Measurements from ENCODE around the gene SGTB. TPM values are rescaled to one million over a fixed set of nuclear protein-coding genes. Genes with fewer than 3 reads are reported as not detected.
A peak's percentile ranks its signal among the peaks of the same experiment; 100 is the strongest.

Gene SGTB
- total RNA-seq, 6 donors from 2014 or later: 5.2 to 9.8 (median 8.0) TPM

DNA sequence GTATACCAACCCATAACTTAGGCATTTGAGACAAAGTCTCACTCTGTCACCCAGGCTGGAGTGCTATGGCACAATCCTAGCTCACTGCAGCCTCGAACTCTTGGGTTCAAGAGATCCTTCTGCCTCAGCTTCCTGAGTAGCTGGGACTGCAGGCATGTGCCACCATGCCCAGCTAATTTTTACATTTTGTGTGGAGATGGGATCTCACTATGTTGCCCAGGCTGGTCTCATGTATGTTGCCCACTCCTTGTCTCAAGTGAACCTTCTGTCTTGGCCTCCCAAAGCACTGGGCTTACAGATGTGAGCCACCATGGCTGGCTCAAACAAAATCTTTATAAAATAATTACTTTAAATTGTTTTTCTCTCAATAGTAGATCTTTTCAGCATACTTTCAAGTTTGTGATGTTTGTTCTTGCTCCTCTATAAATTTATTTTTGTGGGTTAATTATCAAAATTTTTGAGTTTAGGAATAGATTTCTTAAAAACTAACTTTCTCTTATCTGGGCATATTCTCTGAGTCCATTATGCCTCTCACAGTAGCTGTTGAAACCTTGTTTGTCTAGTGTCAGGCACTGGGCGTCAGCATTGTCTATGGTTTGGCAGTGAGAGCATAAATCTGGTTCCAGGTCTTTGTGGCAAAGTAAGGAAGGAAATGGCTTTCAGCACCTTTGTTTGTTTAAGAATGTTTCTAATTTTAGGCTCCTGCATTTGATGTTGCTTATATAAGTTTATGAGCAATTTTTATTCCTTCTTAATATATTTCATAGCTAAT, 38.8 kb upstream of the SGTB start:
- Histone ChIP-seq H3K9me3 (no peaks in the 10 kb centered on the region), H3K4me1 (peaks cover 0 to 9% (median 4%) of the 10 kb centered on the region in 4 donors), H3K27ac (no peak overlapping the region), H3K27me3 (no peaks in the 10 kb centered on the region), H3K36me3 (no peaks in the 10 kb centered on the region), H3K4me3 (no peak overlapping the region)
- ATAC-seq (ENCODE audit: low FRiP score in 2 of 2) (no peak), DNase-seq (peak in 1 of 2 donors; percentile 47)
- 48 to 58% methylated on average over 2 of the region's 2 CpGs for WGBS, 2 donors
- TF ChIP-seq, protein P1, sequence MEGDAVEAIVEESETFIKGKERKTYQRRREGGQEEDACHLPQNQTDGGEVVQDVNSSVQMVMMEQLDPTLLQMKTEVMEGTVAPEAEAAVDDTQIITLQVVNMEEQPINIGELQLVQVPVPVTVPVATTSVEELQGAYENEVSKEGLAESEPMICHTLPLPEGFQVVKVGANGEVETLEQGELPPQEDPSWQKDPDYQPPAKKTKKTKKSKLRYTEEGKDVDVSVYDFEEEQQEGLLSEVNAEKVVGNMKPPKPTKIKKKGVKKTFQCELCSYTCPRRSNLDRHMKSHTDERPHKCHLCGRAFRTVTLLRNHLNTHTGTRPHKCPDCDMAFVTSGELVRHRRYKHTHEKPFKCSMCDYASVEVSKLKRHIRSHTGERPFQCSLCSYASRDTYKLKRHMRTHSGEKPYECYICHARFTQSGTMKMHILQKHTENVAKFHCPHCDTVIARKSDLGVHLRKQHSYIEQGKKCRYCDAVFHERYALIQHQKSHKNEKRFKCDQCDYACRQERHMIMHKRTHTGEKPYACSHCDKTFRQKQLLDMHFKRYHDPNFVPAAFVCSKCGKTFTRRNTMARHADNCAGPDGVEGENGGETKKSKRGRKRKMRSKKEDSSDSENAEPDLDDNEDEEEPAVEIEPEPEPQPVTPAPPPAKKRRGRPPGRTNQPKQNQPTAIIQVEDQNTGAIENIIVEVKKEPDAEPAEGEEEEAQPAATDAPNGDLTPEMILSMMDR (IDR thresholded peaks at IDR 0.05): peak in 3 of 6 experiments; percentile 13 to 31 (median 19)
- no peak for TF ChIP-seq POLR2AphosphoS5 (IDR thresholded peaks at IDR 0.05)

DNA sequence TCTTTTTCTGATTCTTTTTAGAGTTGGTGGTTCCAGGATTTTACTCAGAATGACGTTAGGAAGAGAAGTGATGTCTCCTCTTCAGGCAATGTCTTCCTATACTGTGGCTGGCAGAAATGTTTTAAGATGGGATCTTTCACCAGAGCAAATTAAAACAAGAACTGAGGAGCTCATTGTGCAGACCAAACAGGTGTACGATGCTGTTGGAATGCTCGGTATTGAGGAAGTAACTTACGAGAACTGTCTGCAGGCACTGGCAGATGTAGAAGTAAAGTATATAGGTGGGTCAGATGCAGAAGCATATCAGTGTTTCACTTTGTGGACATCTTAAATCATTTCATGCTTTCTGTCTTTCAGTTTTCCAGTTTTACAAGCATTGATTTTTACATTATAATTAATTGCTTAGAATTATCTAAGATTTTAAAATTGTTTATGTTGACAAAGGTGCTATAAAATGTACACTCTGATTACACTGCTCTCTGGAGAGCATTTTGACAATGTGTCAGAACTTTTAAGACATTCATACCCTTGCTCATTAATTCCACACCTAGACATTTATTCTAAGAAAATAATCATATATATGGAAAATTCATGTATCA, 36.7 kb upstream of the SGTB start:
- 69 to 79% methylated on average over 4 of the region's 4 CpGs for WGBS, 2 donors
- no peaks in the 10 kb centered on the region for H3K9me3 ChIP-seq
- H3K4me3 ChIP-seq: no peak overlapping the region

DNA sequence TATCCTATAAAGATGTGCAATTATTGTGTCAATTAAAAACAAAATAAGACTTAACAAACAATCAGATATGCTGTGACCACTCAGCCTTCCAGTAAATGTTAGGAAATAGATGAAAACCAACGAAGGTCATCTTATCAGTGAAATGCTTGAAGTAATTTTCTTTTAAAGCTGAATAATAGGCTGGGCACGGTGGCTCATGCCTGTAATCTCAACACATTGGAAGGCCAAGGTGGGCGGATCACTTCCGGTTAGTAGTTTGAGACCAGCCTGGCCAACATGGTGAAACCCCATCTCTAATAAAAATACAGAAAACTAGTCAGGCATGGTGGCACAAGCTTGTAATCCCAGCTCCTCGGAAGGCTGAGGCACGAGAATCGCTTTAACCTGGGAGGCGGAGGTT, 31.3 kb upstream of the SGTB start:
- Histone ChIP-seq H3K9me3 (no peaks in the 10 kb centered on the region), H3K27me3 (no peaks in the 10 kb centered on the region), H3K27ac (no peak overlapping the region), H3K4me1 (no peaks in the 10 kb centered on the region), H3K4me3 (no peak overlapping the region), H3K36me3 (no peaks in the 10 kb centered on the region)
- 78 to 91% methylated on average over 8 of the region's 8 CpGs for WGBS, 2 donors
- no peak for DNase-seq
- no peak for ATAC-seq (ENCODE audit: low FRiP score in 2 of 2)
- TF ChIP-seq POLR2A (IDR thresholded peaks at IDR 0.05) (no peak), EP300 (IDR thresholded peaks at IDR 0.05) (no peak), POLR2AphosphoS5 (IDR thresholded peaks at IDR 0.05) (no peak)
- TF ChIP-seq, protein P1 (IDR thresholded peaks at IDR 0.05): no peak

More for the DNA sequence above, 36.7 kb upstream of the SGTB start:
- peaks cover 0 to 9% (median 4%) of the 10 kb centered on the region in 4 donors for H3K4me1 ChIP-seq
- H3K36me3 ChIP-seq: no peaks in the 10 kb centered on the region
- DNase-seq: no peak
- no peak for TF ChIP-seq EP300 (IDR thresholded peaks at IDR 0.05)
- TF ChIP-seq, protein P1 (IDR thresholded peaks at IDR 0.05): no peak
- no peak for TF ChIP-seq POLR2AphosphoS5 (IDR thresholded peaks at IDR 0.05)
- TF ChIP-seq POLR2A (IDR thresholded peaks at IDR 0.05): no peak
- no peak overlapping the region for H3K27ac ChIP-seq
- no peak for ATAC-seq (ENCODE audit: low FRiP score in 2 of 2)
- no peaks in the 10 kb centered on the region for H3K27me3 ChIP-seq

DNA sequence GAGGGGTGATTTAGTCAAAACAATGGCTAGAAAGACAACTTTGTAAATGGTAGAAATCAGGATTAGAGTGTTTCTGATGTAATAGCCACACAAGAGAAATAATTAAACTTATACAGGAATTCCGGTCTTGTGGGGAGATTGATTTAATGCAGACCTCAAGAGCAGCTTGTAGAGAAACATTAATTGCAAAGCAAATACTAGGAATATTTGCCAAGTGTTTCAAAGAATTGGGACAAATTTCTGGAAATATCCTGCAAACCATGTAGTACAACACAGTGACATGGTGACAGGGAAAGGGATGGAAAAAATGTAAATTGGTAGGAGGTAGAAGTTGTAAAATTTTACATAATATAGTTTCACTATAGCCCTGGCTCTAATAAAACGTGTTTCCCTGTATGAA, 29.0 kb upstream of the SGTB start:
- TF ChIP-seq EP300 (IDR thresholded peaks at IDR 0.05) (no peak), POLR2A (IDR thresholded peaks at IDR 0.05) (no peak), POLR2AphosphoS5 (IDR thresholded peaks at IDR 0.05) (no peak)
- TF ChIP-seq, protein P1 (IDR thresholded peaks at IDR 0.05): no peak
- WGBS, 2 donors: 58 to 62% methylated on average over 2 of the region's 2 CpGs
- no peaks in the 10 kb centered on the region for H3K9me3 ChIP-seq
- ATAC-seq (ENCODE audit: low FRiP score in 2 of 2) (no peak), DNase-seq (no peak)
- no peak overlapping the region for H3K4me3 ChIP-seq
- no peaks in the 10 kb centered on the region for H3K36me3 ChIP-seq
- no peaks in the 10 kb centered on the region for H3K27me3 ChIP-seq
- no peak overlapping the region for H3K27ac ChIP-seq
- no peaks in the 10 kb centered on the region for H3K4me1 ChIP-seq
